C4-2B (cell line): Measurements from ENCODE around the gene LCE1E.

Experiments
- CTCF ChIP-seq: fragments of 450-650 bp; conservative IDR thresholded peaks from 2 replicates; pipeline ENCODE4 v1.5.1; 2017; ENCODE audit warnings: mild to moderate bottlenecking
- ZFX ChIP-seq: fragments of 450-650 bp; IDR thresholded peaks from 2 replicates; pipeline ENCODE4 v1.6.1; 2017

GRCh38 chr1:152758636-152759035 lies 27.4 kb upstream of the LCE1E start:
- TF ChIP-seq CTCF, result no peak
- no peak for TF ChIP-seq ZFX
